ENCODE results near the gene SMIM36.

SMIM36 gene

GRCh38 chr17:55444471-55445441 lies 66.5 kb downstream of the SMIM36 start:
- H3K4me3 ChIP-seq (ENCODE audit: low read depth, low read length), result no peak overlapping the region
- TF ChIP-seq CTCF (IDR thresholded peaks at IDR 0.05; ENCODE audit: insufficient read depth, low read length, missing control alignments), result no peak
- POLR2A ChIA-PET, result no interaction called here
- CTCF ChIA-PET, result interaction anchor here (1.5 kb wide), 1 partner anchor 10 kb away, joined by 3 read pairs; no protein-coding TSS in a partner anchor
- no peak for DNase-seq (ENCODE audit: low read depth, low spot score)

- CTCF ChIA-PET, result no interaction called here
- DNase-seq (ENCODE audit: low read depth, low spot score), result no peak
- TF ChIP-seq CTCF (IDR thresholded peaks at IDR 0.05; ENCODE audit: insufficient read depth, low read length, missing control alignments), result no peak
- H3K4me3 ChIP-seq (ENCODE audit: low read depth, low read length), result no peak overlapping the region
- POLR2A ChIA-PET, result no interaction called here
These were observed 67.3 kb downstream of the SMIM36 start for GRCh38 chr17:55443904-55444303.

- no peak for DNase-seq (ENCODE audit: low read depth, low spot score)
- CTCF ChIA-PET, result interaction anchor here (0.8 kb wide), 1 partner anchor 327 kb away, joined by 3 read pairs; no protein-coding TSS in a partner anchor
- TF ChIP-seq CTCF (IDR thresholded peaks at IDR 0.05; ENCODE audit: insufficient read depth, low read length, missing control alignments), result no peak
- POLR2A ChIA-PET, result no interaction called here
- H3K4me3 ChIP-seq (ENCODE audit: low read depth, low read length), result no peak overlapping the region
These were observed 68.1 kb downstream of the SMIM36 start for GRCh38 chr17:55442953-55443683.

- CTCF ChIA-PET, result interaction anchor here (0.7 to 0.8 kb wide), 2 partner anchors 70 to 328 kb away, joined by 3 read pairs; no protein-coding TSS in a partner anchor
- POLR2A ChIA-PET, result no interaction called here
These were observed 68.8 kb downstream of the SMIM36 start for GRCh38 chr17:55442462-55442861.

GRCh38 chr17:55441544-55441943 lies 69.7 kb downstream of the SMIM36 start:
- POLR2A ChIA-PET, result no interaction called here
- DNase-seq (ENCODE audit: low read depth, low spot score), result no peak
- no peak for TF ChIP-seq CTCF (IDR thresholded peaks at IDR 0.05; ENCODE audit: insufficient read depth, low read length, missing control alignments)
- CTCF ChIA-PET, result interaction anchor here (0.6 kb wide), 1 partner anchor 73 kb away, joined by 3 read pairs; no protein-coding TSS in a partner anchor
- no peak overlapping the region for H3K4me3 ChIP-seq (ENCODE audit: low read depth, low read length)

More at GRCh38 chr17:55442462-55442861, 68.8 kb downstream of the SMIM36 start:
- H3K4me3 ChIP-seq (ENCODE audit: low read depth, low read length), result no peak overlapping the region
- DNase-seq (ENCODE audit: low read depth, low spot score), result no peak
- TF ChIP-seq CTCF (IDR thresholded peaks at IDR 0.05; ENCODE audit: insufficient read depth, low read length, missing control alignments), result no peak

GRCh38 chr17:55440391-55440790 lies 70.9 kb downstream of the SMIM36 start:
- CTCF ChIA-PET, result no interaction called here
- POLR2A ChIA-PET, result no interaction called here
- H3K4me3 ChIP-seq (ENCODE audit: low read depth, low read length), result no peak overlapping the region
- no peak for TF ChIP-seq CTCF (IDR thresholded peaks at IDR 0.05; ENCODE audit: insufficient read depth, low read length, missing control alignments)
- no peak for DNase-seq (ENCODE audit: low read depth, low spot score)
